VCaP (cell line): Measurements from ENCODE around the gene DCLK1.

ENCODE experiments used
- H3K27ac ChIP-seq: fragments of 450-650 bp; 2 replicates; pipeline ENCODE4 v1.5.1; 2017
- TF ChIP-seq, protein P1 (sequence below): fragments of 450-650 bp; conservative IDR thresholded peaks from 2 replicates; pipeline ENCODE4 v1.5.1; 2017; ENCODE audit warnings: mild to moderate bottlenecking, moderate library complexity

DCLK1 gene

GRCh38 chr13:35720690-35721554 is 410.3 kb downstream of the DCLK1 start:
- H3K27ac ChIP-seq: no peak overlapping the region
- TF ChIP-seq, protein P1, sequence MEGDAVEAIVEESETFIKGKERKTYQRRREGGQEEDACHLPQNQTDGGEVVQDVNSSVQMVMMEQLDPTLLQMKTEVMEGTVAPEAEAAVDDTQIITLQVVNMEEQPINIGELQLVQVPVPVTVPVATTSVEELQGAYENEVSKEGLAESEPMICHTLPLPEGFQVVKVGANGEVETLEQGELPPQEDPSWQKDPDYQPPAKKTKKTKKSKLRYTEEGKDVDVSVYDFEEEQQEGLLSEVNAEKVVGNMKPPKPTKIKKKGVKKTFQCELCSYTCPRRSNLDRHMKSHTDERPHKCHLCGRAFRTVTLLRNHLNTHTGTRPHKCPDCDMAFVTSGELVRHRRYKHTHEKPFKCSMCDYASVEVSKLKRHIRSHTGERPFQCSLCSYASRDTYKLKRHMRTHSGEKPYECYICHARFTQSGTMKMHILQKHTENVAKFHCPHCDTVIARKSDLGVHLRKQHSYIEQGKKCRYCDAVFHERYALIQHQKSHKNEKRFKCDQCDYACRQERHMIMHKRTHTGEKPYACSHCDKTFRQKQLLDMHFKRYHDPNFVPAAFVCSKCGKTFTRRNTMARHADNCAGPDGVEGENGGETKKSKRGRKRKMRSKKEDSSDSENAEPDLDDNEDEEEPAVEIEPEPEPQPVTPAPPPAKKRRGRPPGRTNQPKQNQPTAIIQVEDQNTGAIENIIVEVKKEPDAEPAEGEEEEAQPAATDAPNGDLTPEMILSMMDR: peak; percentile 97

- TF ChIP-seq, protein P1: no peak
- H3K27ac ChIP-seq: no peak overlapping the region
These were observed 410.9 kb downstream of the DCLK1 start for GRCh38 chr13:35720290-35720689.
